ENCODE data around the gene CCND3. TPM values are rescaled to one million over a fixed set of nuclear protein-coding genes. Genes with fewer than 3 reads are reported as not detected.

CCND3 gene
- total RNA-seq, 1 experiment from 2014 or later = 75.1 TPM

DNA sequence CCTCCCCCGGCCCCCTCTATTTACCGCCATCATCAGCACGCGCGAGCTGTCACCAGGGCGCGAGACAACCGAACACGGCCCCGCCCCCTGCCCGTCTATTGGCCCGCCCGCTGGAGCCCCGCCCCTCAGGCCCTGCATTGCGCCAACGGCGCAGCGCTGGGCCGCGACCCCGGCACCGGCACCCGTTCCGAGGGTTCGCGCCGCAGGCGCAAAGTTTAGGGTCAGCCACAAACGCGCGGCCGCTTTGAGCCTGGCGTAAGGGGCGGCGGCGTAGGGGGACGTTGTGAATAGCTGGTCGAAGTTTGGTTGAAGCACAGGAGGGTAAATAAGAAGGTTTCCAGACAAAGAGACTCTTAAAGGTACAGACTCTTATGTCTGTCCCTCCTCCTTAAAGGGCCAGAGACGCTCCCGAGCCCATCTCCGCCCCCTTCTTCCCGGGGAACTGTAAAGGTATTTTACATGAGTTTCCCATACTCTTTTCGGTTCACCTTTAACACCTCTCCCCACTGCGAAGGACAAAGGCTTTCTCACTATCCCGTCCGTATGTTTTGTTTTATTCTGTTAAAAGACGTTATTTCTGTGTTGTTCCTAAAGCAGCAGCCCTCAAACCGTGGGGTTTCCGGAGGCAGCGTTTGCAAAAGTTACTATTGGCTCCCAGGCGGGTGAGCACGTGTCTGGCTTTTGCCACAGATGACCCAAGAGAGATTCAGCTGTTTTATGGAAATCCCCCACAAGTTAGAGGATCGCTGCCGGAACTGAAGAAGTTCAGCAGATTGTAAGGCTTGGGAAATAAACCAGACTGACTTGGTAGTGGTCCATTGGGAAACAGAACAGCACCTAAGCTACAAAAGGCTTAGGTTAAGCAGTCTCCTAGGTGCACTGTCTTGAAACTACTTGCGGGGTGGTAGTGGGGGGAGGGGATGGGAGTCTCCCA, 46.0 kb downstream of the CCND3 start, which contains the start of gene USP49:
USP49 (minus strand) TSS at position 76 of the 934 bp plus-strand sequence. CDS start 88,392 bp downstream, outside the sequence.
- intact Hi-C loops (cut with micrococcal nuclease; ENCODE audit: unreplicated experiment) = loop anchor here (2.0 kb wide), 1 partner anchor 25 kb away; the partner anchor contains the start of genes BYSL and MED20
- POLR2A ChIA-PET (ENCODE audit: unreplicated experiment) = interaction anchor here (0.6 to 0.7 kb wide), 5 partner anchors 25 to 1089 kb away, joined by 3 to 6 read pairs (median 6); partner anchors contain the start of genes MED20 and PPP2R5D
- H3K27ac ChIP-seq = peak within 1 kb of the TSS; percentile 79
- TSS peak; percentile 65 for BruUV-seq (replicated peaks)
- peak within 1 kb of the TSS; percentile 97 for H3K4me2 ChIP-seq
- H3K9me3 ChIP-seq (ENCODE audit: insufficient read depth, low read depth) = no peaks in the 10 kb centered on the region
- DNase-seq = peak; percentile 79 to 85
- CTCF ChIA-PET = interaction anchor here (0.6 to 0.7 kb wide), 2 partner anchors 107 to 148 kb away, joined by 3 to 8 read pairs; no protein-coding TSS in a partner anchor
- no peaks in the 10 kb centered on the region for H3K9me2 ChIP-seq (ENCODE audit: insufficient read depth)
- peak within 1 kb of the TSS; percentile 77 for H2AFZ ChIP-seq
- no peaks in the 10 kb centered on the region for H3K79me2 ChIP-seq (ENCODE audit: low read depth)
- peaks cover 17% of the 10 kb centered on the region; the same call in 1 of the 2 replicates for H3F3A ChIP-seq (ENCODE audit: insufficient read depth, low read depth)
- 0 out of 2 replicates have a peak, but pooled peaks cover 5% of the 10 kb centered on the region for H3K36me3 ChIP-seq (ENCODE audit: low read depth)
- H3K4me1 ChIP-seq (replicated peaks; ENCODE audit: insufficient read depth) = peaks cover 16% of the 10 kb centered on the region
- no peak for TF ChIP-seq CTCF (conservative IDR thresholded peaks at IDR 0.05)
- no peak for TF ChIP-seq EZH2 (IDR thresholded peaks at IDR 0.05; ENCODE audit: low read depth)
- peak within 1 kb of the TSS; percentile 69 for H3K4me3 ChIP-seq
- H4K20me1 ChIP-seq (ENCODE audit: insufficient read depth) = no peaks in the 10 kb centered on the region; the same call in 1 of the 2 replicates
- H3K27me3 ChIP-seq (ENCODE audit: insufficient read depth, low read depth) = no peaks in the 10 kb centered on the region

DNA sequence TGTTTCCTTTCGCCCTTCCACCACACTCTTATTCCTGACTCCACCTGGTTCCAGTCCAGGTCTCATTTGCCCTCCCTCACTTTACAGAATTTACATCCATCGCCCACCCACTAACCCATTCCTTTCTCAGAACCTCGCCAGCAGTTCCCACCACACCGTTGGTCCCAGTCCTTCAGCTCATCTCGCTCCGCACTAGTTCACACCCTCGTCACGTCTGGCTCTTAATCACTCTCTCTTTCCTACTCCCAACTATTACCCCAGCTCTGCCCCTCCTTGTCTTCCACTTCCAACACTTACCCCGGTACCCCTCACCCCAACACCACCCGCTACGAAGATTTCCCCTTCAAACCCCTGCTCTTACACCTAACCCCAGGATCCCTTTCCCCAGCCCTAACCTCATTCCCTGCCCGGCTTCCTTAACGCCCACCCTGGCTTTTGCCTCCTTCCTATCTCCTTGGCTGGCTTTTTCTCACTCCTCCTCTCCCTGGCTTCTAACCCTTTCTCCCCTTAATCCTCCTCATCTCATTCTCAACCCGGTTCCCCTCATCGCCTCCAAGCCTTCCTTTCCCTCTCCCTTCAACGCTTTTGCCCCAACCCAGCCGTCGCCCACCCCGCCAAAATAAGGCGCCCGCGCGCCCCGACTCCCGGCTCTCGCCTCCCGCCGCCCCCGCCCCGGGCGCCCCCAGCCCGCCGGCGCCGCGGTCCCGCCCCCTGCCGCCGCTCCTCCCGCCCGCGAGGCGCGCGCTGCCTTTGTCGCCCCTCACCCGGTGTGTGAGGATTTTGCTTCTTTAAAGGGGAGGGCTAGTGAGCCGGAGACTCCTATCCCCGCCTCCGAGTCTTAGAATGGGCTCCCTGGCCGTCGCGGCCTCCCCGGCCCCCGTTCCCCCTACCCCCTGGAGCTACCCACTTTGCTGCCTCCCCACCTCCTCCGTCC, 47.0 kb downstream of the CCND3 start:
- no peaks in the 10 kb centered on the region for H3K36me3 ChIP-seq (ENCODE audit: low read depth)
- no peaks in the 10 kb centered on the region for H3K9me2 ChIP-seq (ENCODE audit: insufficient read depth)
- H3K4me2 ChIP-seq = peak overlapping the region; percentile 97
- DNase-seq = peak in 1 of 2 experiments; percentile 3
- H3K79me2 ChIP-seq (ENCODE audit: low read depth) = no peaks in the 10 kb centered on the region
- H3K27ac ChIP-seq = no peak overlapping the region
- ChIA-PET POLR2A (ENCODE audit: unreplicated experiment) (interaction anchor here (0.7 kb wide), 1 partner anchor 1090 kb away, joined by 4 read pairs; the partner anchor contains the start of gene PPP2R5D), CTCF (interaction anchor here (0.6 kb wide), 1 partner anchor 29 kb away, joined by 3 read pairs; no protein-coding TSS in a partner anchor)
- no peaks in the 10 kb centered on the region for H3K27me3 ChIP-seq (ENCODE audit: insufficient read depth, low read depth)
- H3F3A ChIP-seq (ENCODE audit: insufficient read depth, low read depth) = peaks cover 17% of the 10 kb centered on the region; the same call in 1 of the 2 replicates
- no TSS peak for BruUV-seq (replicated peaks)
- no peaks in the 10 kb centered on the region; the same call in 1 of the 2 replicates for H4K20me1 ChIP-seq (ENCODE audit: insufficient read depth)
- H3K4me3 ChIP-seq = peak overlapping the region; percentile 69
- intact Hi-C loops (cut with micrococcal nuclease; ENCODE audit: unreplicated experiment) = loop anchor here (2.0 kb wide), 1 partner anchor 26 kb away; the partner anchor contains the start of genes BYSL and MED20
- H2AFZ ChIP-seq = peak overlapping the region; percentile 77
- peaks cover 16% of the 10 kb centered on the region for H3K4me1 ChIP-seq (replicated peaks; ENCODE audit: insufficient read depth)
- no peaks in the 10 kb centered on the region for H3K9me3 ChIP-seq (ENCODE audit: insufficient read depth, low read depth)
- TF ChIP-seq EZH2 (IDR thresholded peaks at IDR 0.05; ENCODE audit: low read depth) (no peak), CTCF (conservative IDR thresholded peaks at IDR 0.05) (no peak)
